ENCODE data around the gene CFAP46.

DNA sequence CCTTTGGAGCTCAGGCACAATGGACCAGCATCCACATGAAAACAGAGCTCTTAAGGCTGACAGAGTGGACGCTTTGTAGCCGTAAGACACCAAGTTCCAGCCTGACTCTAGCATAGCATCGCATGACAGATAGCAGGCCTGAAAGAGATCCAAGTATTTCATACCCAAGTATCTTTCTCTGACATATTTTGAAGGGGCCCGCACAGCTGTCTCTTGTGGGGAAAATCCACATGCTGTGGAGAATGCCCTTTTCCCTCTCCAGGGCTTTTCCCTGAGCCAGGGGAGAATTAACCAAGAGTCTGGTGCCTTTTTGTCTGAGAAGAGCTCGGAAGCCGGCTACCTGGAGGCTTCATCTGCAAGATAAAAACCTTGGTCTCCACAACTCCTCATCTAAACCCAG lies 51.0 kb downstream of the CFAP46 start:
- TF ChIP-seq ZFP30 (CRISPR knock-in tag; IDR thresholded peaks at IDR 0.05) (no peak), PPARA (CRISPR knock-in tag; IDR thresholded peaks at IDR 0.05; ENCODE audit: borderline replicate concordance) (no peak), TOX (CRISPR knock-in tag; IDR thresholded peaks at IDR 0.05; ENCODE audit: borderline replicate concordance) (no peak)
- TF ChIP-seq, protein P1, sequence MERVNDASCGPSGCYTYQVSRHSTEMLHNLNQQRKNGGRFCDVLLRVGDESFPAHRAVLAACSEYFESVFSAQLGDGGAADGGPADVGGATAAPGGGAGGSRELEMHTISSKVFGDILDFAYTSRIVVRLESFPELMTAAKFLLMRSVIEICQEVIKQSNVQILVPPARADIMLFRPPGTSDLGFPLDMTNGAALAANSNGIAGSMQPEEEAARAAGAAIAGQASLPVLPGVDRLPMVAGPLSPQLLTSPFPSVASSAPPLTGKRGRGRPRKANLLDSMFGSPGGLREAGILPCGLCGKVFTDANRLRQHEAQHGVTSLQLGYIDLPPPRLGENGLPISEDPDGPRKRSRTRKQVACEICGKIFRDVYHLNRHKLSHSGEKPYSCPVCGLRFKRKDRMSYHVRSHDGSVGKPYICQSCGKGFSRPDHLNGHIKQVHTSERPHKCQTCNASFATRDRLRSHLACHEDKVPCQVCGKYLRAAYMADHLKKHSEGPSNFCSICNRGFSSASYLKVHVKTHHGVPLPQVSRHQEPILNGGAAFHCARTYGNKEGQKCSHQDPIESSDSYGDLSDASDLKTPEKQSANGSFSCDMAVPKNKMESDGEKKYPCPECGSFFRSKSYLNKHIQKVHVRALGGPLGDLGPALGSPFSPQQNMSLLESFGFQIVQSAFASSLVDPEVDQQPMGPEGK (CRISPR knock-in tag; IDR thresholded peaks at IDR 0.05; ENCODE audit: borderline replicate concordance) = no peak
- TF ChIP-seq, protein P2, sequence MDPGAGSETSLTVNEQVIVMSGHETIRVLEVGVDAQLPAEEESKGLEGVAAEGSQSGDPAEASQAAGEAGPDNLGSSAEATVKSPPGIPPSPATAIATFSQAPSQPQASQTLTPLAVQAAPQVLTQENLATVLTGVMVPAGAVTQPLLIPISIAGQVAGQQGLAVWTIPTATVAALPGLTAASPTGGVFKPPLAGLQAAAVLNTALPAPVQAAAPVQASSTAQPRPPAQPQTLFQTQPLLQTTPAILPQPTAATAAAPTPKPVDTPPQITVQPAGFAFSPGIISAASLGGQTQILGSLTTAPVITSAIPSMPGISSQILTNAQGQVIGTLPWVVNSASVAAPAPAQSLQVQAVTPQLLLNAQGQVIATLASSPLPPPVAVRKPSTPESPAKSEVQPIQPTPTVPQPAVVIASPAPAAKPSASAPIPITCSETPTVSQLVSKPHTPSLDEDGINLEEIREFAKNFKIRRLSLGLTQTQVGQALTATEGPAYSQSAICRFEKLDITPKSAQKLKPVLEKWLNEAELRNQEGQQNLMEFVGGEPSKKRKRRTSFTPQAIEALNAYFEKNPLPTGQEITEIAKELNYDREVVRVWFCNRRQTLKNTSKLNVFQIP (CRISPR knock-in tag; IDR thresholded peaks at IDR 0.05; ENCODE audit: borderline replicate concordance, low read depth) = no peak

All from SK-N-SH treated with all-trans-retinoic acid at 6 μM for 48 hours (cell line).